Measurements from ENCODE around the gene F2. TPM values are rescaled to one million over a fixed set of nuclear protein-coding genes. Genes with fewer than 3 reads are reported as not detected.
"Not testable (repeated sequence)": the region's sequence is repeated elsewhere in the genome, so short reads cannot be mapped to it uniquely, and the experiment has no call there.

F2 gene
- total RNA-seq: 1 to 10 TPM in 1 of 4 donors, under 1 TPM in 1, not detected in 2; 0.42 to 1.1 TPM

DNA sequence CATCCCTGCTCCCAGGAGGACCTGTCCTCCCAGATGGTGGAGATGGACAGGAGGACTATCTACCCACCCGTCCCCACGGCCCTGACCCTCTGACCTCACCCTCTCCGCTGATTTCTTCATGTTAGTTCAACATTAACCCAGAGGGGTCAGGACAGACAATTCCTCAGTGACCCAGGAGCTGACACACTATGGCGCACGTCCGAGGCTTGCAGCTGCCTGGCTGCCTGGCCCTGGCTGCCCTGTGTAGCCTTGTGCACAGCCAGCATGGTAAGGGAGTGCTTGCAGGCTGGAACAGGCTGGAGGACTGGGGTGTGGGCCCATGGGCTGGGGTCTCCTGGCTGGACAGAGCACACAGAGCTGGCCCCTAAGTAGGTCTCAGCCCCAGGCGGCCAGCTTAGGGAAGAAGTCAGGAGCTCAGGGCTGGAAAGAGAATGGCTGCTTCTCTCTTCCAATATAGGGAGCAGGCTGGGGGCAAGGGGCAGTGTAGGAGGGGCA lies at the start of gene F2:
F2 (plus strand) TSS at position 166 of the 495 bp plus-strand sequence; CDS start at position 189, 23 bp downstream.
- 68% methylated on average over 4 of the region's 7 CpGs for WGBS
- TF ChIP-seq, protein P1, sequence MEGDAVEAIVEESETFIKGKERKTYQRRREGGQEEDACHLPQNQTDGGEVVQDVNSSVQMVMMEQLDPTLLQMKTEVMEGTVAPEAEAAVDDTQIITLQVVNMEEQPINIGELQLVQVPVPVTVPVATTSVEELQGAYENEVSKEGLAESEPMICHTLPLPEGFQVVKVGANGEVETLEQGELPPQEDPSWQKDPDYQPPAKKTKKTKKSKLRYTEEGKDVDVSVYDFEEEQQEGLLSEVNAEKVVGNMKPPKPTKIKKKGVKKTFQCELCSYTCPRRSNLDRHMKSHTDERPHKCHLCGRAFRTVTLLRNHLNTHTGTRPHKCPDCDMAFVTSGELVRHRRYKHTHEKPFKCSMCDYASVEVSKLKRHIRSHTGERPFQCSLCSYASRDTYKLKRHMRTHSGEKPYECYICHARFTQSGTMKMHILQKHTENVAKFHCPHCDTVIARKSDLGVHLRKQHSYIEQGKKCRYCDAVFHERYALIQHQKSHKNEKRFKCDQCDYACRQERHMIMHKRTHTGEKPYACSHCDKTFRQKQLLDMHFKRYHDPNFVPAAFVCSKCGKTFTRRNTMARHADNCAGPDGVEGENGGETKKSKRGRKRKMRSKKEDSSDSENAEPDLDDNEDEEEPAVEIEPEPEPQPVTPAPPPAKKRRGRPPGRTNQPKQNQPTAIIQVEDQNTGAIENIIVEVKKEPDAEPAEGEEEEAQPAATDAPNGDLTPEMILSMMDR (IDR thresholded peaks at IDR 0.05): no peak
- no peak for TF ChIP-seq POLR2A (IDR thresholded peaks at IDR 0.05; ENCODE audit: low read depth)
- TF ChIP-seq EP300 (IDR thresholded peaks at IDR 0.05): no peak
- no peak for TF ChIP-seq POLR2AphosphoS5 (IDR thresholded peaks at IDR 0.05)
- no peaks in the 10 kb centered on the region for H3K9me3 ChIP-seq
- H3K4me3 ChIP-seq: no peak within 1 kb of the TSS
- no peaks in the 10 kb centered on the region for H3K36me3 ChIP-seq
- no peak within 1 kb of the TSS for H3K27ac ChIP-seq (replicated peaks in 1 of 4)
- H3K27me3 ChIP-seq: no peaks in the 10 kb centered on the region
- no peak for DNase-seq (ENCODE audit: extremely low spot score)
- H3K4me1 ChIP-seq: no peaks in the 10 kb centered on the region
- intact Hi-C loops (cut with DNase I): no loop called here

DNA sequence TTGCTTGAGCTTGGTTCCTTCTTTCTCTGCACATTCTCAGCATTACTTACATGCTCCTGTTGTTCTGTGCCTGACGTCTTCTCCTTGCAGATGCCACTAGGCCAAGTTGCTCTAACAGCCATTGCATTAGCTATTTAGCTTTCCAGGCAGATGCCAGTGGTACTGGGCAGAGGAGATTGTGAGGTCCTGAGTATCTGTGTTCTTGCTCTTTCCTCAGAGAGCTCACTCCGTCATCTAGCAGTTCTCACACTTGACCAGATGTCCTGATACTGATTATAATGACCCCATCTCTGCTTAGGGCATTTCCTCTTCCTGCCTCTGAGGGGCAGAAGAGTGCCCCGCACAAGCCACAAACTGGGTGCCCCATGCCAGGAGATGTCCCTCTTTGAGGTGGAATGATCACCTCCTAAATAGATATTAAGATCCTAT lies 49.3 kb upstream of the F2 start:
- no peak for TF ChIP-seq POLR2A (IDR thresholded peaks at IDR 0.05; ENCODE audit: low read depth)
- TF ChIP-seq, protein P1 (IDR thresholded peaks at IDR 0.05): peak in 1 of 3 experiments; percentile 16
- no peak overlapping the region for H3K4me3 ChIP-seq
- H3K27me3 ChIP-seq: no peaks in the 10 kb centered on the region
- H3K27ac ChIP-seq (replicated peaks in 1 of 4): peak overlapping the region in 3 of 4 donors; percentile 5 to 12 (median 11)
- peaks cover 61 to 94% (median 89%) of the 10 kb centered on the region in 4 donors for H3K36me3 ChIP-seq
- intact Hi-C loops (cut with DNase I): no loop called here
- no peak for DNase-seq (ENCODE audit: extremely low spot score)
- WGBS: 68% methylated on average over 3 of the region's 3 CpGs
- H3K9me3 ChIP-seq: no peaks in the 10 kb centered on the region
- peaks cover 32 to 50% (median 43%) of the 10 kb centered on the region in 4 donors for H3K4me1 ChIP-seq

- Histone ChIP-seq H3K4me1 (peaks cover 34 to 58% (median 51%) of the 10 kb centered on the region in 4 donors), H3K27ac (replicated peaks in 1 of 4) (peak overlapping the region in 1 of 4 donors; percentile 5), H3K36me3 (peaks cover 56 to 87% (median 81%) of the 10 kb centered on the region in 4 donors)
- DNase-seq (ENCODE audit: extremely low spot score); H3K4me3 ChIP-seq; H3K9me3 ChIP-seq; H3K27me3 ChIP-seq; intact Hi-C loops (cut with DNase I): not testable (repeated sequence)
- 93% methylated on average over 3 of the region's 3 CpGs for WGBS
These were observed 48.5 kb upstream of the F2 start for GRCh38 chr11:46670521-46670920.

GRCh38 chr11:46671958-46672315 lies 47.1 kb upstream of the F2 start:
- WGBS: 86% methylated on average over 10 of the region's 10 CpGs
- H3K27ac ChIP-seq (replicated peaks in 1 of 4): peak overlapping the region in 1 of 4 donors; percentile 23
- no peaks in the 10 kb centered on the region for H3K27me3 ChIP-seq
- no peak overlapping the region for H3K4me3 ChIP-seq
- peaks cover 55 to 78% (median 73%) of the 10 kb centered on the region in 4 donors for H3K36me3 ChIP-seq
- intact Hi-C loops (cut with DNase I): no loop called here
- DNase-seq (ENCODE audit: extremely low spot score): no peak
- H3K4me1 ChIP-seq: peaks cover 33 to 58% (median 52%) of the 10 kb centered on the region in 4 donors
- H3K9me3 ChIP-seq: no peaks in the 10 kb centered on the region
- TF ChIP-seq POLR2AphosphoS5 (IDR thresholded peaks at IDR 0.05): no peak

DNA sequence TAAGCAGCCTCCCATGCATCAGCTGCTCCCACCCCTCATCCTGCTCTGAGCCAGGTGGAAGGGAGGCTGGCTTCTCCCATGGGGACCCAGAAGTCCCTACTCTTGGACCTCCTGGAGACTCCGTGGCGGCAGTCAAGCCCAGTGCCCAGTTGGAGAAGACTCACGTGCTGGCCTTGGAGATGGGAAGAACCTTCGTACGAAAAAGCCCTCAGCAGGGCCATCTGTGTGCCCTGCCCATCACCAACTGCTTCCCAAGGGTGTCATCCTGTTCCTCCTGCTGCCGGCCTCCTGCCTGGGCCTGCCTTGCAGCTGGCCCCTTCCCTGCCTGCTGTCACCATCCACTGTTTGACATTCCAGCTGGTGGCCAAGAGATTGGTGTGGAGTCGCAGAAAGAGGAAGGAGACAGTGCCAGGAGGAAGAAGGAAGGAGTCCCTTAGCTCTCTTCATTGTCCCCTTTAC lies 46.6 kb upstream of the F2 start:
- Histone ChIP-seq H3K27me3 (no peaks in the 10 kb centered on the region), H3K4me1 (peaks cover 31 to 58% (median 49%) of the 10 kb centered on the region in 4 donors), H3K4me3 (no peak overlapping the region), H3K36me3 (peaks cover 55 to 78% (median 75%) of the 10 kb centered on the region in 4 donors), H3K9me3 (no peaks in the 10 kb centered on the region), H3K27ac (replicated peaks in 1 of 4) (peak overlapping the region in 1 of 4 donors; percentile 23)
- 62% methylated on average over 5 of the region's 7 CpGs for WGBS
- no peak for TF ChIP-seq EP300 (IDR thresholded peaks at IDR 0.05)
- no peak for TF ChIP-seq POLR2A (IDR thresholded peaks at IDR 0.05; ENCODE audit: low read depth)
- TF ChIP-seq, protein P1 (IDR thresholded peaks at IDR 0.05): no peak
- no peak for TF ChIP-seq POLR2AphosphoS5 (IDR thresholded peaks at IDR 0.05)
- no peak for DNase-seq (ENCODE audit: extremely low spot score)
- intact Hi-C loops (cut with DNase I): no loop called here
